ENCODE results near the gene PHACTR1. TPM values are rescaled to one million over a fixed set of nuclear protein-coding genes. Genes with fewer than 3 reads are reported as not detected.

The PHACTR1 gene
- total and polyA plus RNA-seq, 9 of the 15 experiments (the other 6 are each of a cell fraction or from before 2014, with no cell fraction given): 11.5 to 32.6 (median 22.0) TPM

GRCh38 chr6:13273931-13274706 lies 557.6 kb downstream of the PHACTR1 start (continued):
- TF ChIP-seq TSHZ1 (CRISPR knock-in tag; IDR thresholded peaks at IDR 0.05): no peak
- no peak for TF ChIP-seq POLR3G (IDR thresholded peaks at IDR 0.05; ENCODE audit: extremely low read depth, insufficient read length, insufficient replicate concordance)
- TF ChIP-seq HOMEZ (CRISPR knock-in tag; IDR thresholded peaks at IDR 0.05): no peak
- no peak for TF ChIP-seq NCOA6 (IDR thresholded peaks at IDR 0.05)
- TF ChIP-seq CUX1 (CRISPR knock-in tag; IDR thresholded peaks at IDR 0.05): no peak
- no peak for TF ChIP-seq JUNB (CRISPR knock-in tag; conservative IDR thresholded peaks at IDR 0.05)
- peak; percentile 81 for TF ChIP-seq HMGN3 (IDR thresholded peaks at IDR 0.05; ENCODE audit: borderline replicate concordance, extremely low read depth, insufficient read length, low read depth, low read length)
- no peak for TF ChIP-seq FOXO4 (CRISPR knock-in tag; IDR thresholded peaks at IDR 0.05)
- TF ChIP-seq ESRRA (IDR thresholded peaks at IDR 0.05; ENCODE audit: borderline replicate concordance, low read depth): peak; percentile 47; the same call in 1 of the 2 replicates
- TF ChIP-seq ZEB2 (IDR thresholded peaks at IDR 0.05): peak; percentile 58
- TF ChIP-seq MEIS2 (IDR thresholded peaks at IDR 0.05; ENCODE audit: partially characterized antibody): peak; percentile 85
